Adrenal gland (tissue), 12 donors: ENCODE measurements around the gene HNRNPA3. TPM values are rescaled to one million over a fixed set of nuclear protein-coding genes. Genes with fewer than 3 reads are reported as not detected.

Experiments used
- DNase-seq, 7 donors: peaks; one replicate each; pipeline ENCODE4 v3.0.0-alpha.2; 2019 to 2020
- H3K27ac ChIP-seq, 5 donors: fragments of 200-600 bp; sonication (generic) in 4 of 5; 1 replicate in 3 of 5; 2 replicates in 2 of 5; pipeline versions ENCODE4 v1.5.1 to v1.8.0; 2016 to 2020; ENCODE audit warnings: mild to moderate bottlenecking in 1 of 5
- H3K27me3 ChIP-seq: fragments of 200-600 bp; 2 replicates; pipeline ENCODE4 v1.8.0; 2021
- H3K36me3 ChIP-seq, 2 donors: fragments of 200-600 bp; replicated peaks in 1 of 2; 1 replicate in 1 of 2; 2 replicates in 1 of 2; pipeline versions ENCODE4 v1.5.1 to v1.8.0; 2018 to 2022
- H3K4me1 ChIP-seq, 2 donors: fragments of 200-600 bp; replicated peaks in 1 of 2; 1 replicate in 1 of 2; 2 replicates in 1 of 2; pipeline versions ENCODE4 v1.5.1 to v1.8.0; 2018 to 2021
- H3K4me3 ChIP-seq, 4 donors: fragments of 200-600 bp; sonication (generic) in 3 of 4; one replicate each; pipeline ENCODE4 v1.5.1; 2016 to 2018
- H3K9me3 ChIP-seq, 3 donors: fragments of 200-600 bp; sonication (generic) in 1 of 3; replicated peaks in 1 of 3; 1 replicate in 2 of 3; 2 replicates in 1 of 3; pipeline versions ENCODE4 v1.5.1 to v1.8.0; 2016 to 2021
- POLR2A ChIP-seq, 2 donors: fragments of 450-650 bp; IDR thresholded peaks; one replicate each; pipeline ENCODE4 v1.6.1; 2017; ENCODE audit warnings: antibody characterized with exemption in 2 of 2, mild to moderate bottlenecking in 2 of 2, moderate library complexity in 1 of 2
- WGBS, 4 donors: extraction: QIAGEN DNeasy Blood & Tissue Kit in 2 of 4; methylation state at CpG; one replicate each; pipeline versions ENCODE4 v1.1.5 to v1.1.7; 2013 to 2017; 5-methylcytosine and 5-hydroxymethylcytosine counted together
- intact Hi-C, 2 donors: fragments of 100-400 bp; cut with DNase I; formaldehyde crosslinking; loops; one replicate each; pipeline versions ENCODE4 v1.14.1 to v1.15.0; 2022 to 2023
- polyA plus RNA-seq, 3 donors: library from polyadenylated mRNA; stranded (reverse); fragments of 200-250 nt in 2 of 3; fragments of 350-450 nt in 1 of 3; fragmentation: Illumina TruSeq in 1 of 3; extraction: RNeasy Lipid Tissue Mini Kit (QIAGEN cat#74804) in 1 of 3; gene quantifications; one replicate each; pipeline ENCODE4 v1.2.3, GENCODE V29; 2013 to 2014
- total RNA-seq, 9 donors: library from RNA; depleted of rRNA in 4 of 9; stranded (reverse); fragments of >200 nt in 4 of 9; fragments of 120-200 nt in 1 of 9; fragmentation: NEBNext Ultra II Directional in 1 of 9; extraction: Animal tissue kit (Norgen Biotek cat#: 25700) in 1 of 9; gene quantifications; one replicate each; pipeline versions ENCODE4 v1.1.0 to v1.2.4, GENCODE V29; 2013 to 2023
- TF ChIP-seq, protein P1 (sequence below), 6 experiments: fragments of 450-650 bp in 4 of 6; fragments of 200-600 bp in 2 of 6; sonication (generic) in 1 of 6; IDR thresholded peaks; 1 replicate in 5 of 6; 2 replicates in 1 of 6; pipeline versions ENCODE4 v1.5.1 to v1.8.0; 2016 to 2021; ENCODE audit warnings: antibody characterized with exemption in 6 of 6, mild to moderate bottlenecking in 2 of 6, moderate library complexity in 1 of 6
- donor health status: healthy with polysubstance abuse.
- donor health status: Bipolar disorder and iron deficiency.
- donor health status: DM: yes; HTN: yes; CAD: no.
- donor health status: DM: no; HTN: no; CAD: no.
- donor health status: DM: no; HTN: no; CAD: no.
- donor health status: DM: yes; HTN: yes; CAD: no.

Gene HNRNPA3
- total and polyA plus RNA-seq, 12 donors = 22.6 to 223 (median 107) TPM

DNA sequence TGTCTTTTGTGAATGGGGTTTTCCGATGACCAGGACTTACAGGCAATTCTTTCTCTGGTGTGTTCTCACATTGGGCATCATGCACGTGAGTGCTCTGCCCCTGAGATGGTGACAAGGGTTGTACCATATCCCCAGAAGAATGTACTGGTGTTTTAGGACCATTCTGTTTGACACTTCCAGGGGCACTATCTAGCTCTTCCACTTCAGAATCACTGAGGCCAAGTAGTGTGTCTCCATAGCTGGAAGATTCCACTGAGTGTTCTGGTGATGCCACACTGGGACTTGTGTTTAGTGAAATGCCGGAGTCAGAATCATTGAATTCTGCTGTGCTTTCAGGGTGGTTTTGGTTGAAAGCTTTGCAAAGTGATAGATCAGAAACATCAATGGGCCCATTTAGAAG lies 18.7 kb downstream of the HNRNPA3 start:
- no peak for DNase-seq
- H3K9me3 ChIP-seq = no peaks in the 10 kb centered on the region
- no peak overlapping the region for H3K27ac ChIP-seq
- TF ChIP-seq, protein P1, sequence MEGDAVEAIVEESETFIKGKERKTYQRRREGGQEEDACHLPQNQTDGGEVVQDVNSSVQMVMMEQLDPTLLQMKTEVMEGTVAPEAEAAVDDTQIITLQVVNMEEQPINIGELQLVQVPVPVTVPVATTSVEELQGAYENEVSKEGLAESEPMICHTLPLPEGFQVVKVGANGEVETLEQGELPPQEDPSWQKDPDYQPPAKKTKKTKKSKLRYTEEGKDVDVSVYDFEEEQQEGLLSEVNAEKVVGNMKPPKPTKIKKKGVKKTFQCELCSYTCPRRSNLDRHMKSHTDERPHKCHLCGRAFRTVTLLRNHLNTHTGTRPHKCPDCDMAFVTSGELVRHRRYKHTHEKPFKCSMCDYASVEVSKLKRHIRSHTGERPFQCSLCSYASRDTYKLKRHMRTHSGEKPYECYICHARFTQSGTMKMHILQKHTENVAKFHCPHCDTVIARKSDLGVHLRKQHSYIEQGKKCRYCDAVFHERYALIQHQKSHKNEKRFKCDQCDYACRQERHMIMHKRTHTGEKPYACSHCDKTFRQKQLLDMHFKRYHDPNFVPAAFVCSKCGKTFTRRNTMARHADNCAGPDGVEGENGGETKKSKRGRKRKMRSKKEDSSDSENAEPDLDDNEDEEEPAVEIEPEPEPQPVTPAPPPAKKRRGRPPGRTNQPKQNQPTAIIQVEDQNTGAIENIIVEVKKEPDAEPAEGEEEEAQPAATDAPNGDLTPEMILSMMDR (IDR thresholded peaks at IDR 0.05) = no peak
- TF ChIP-seq POLR2A (IDR thresholded peaks at IDR 0.05) = no peak
- peaks cover 0 to 52% of the 10 kb centered on the region in 2 donors for H3K36me3 ChIP-seq
- no peak overlapping the region for H3K4me3 ChIP-seq
- H3K4me1 ChIP-seq = peaks cover 10 to 33% of the 10 kb centered on the region in 2 donors
- H3K27me3 ChIP-seq = no peaks in the 10 kb centered on the region
- intact Hi-C loops = no loop called here
- WGBS, 4 donors = 85 to 98% (median 96%) methylated on average over 3 of the region's 3 CpGs

DNA sequence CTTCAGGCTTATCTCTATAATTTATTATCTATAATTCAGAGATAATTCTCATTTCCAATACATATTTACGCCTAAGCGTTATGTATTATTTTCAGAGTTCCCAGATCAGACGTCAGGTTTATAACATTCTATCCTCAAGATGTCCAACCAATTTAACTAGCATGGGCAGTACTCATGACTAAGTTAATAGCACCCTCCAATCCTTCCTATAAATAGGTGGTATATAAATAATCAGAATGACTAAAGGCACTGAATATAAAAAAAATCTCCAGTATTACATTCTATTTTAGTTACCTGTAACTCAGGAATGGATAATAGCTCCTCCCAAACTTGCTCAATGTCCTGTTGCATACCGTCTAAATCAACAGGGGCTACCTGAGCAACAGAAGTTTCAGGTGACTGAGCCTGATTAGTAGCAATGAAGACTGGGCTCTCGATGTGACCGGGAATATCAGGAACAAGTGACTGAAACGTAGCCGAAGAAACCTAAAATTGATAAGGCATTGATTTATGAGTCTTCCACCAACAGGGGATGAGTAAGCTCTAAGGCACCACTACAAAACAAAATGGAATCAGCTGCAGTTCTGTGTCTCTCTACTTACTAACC lies 19.6 kb downstream of the HNRNPA3 start:
- peaks cover 0 to 52% of the 10 kb centered on the region in 2 donors for H3K36me3 ChIP-seq
- no peaks in the 10 kb centered on the region for H3K27me3 ChIP-seq
- intact Hi-C loops = no loop called here
- H3K4me3 ChIP-seq = no peak overlapping the region
- H3K27ac ChIP-seq = peak overlapping the region in 2 of 5 donors; percentile 3 to 9
- no peak for DNase-seq
- no peaks in the 10 kb centered on the region for H3K9me3 ChIP-seq
- WGBS, 4 donors = 51 to 72% (median 62%) methylated on average over 8 of the region's 8 CpGs
- TF ChIP-seq POLR2A (IDR thresholded peaks at IDR 0.05) = no peak
- TF ChIP-seq, protein P1 (IDR thresholded peaks at IDR 0.05) = no peak
- peaks cover 15 to 43% of the 10 kb centered on the region in 2 donors for H3K4me1 ChIP-seq

DNA sequence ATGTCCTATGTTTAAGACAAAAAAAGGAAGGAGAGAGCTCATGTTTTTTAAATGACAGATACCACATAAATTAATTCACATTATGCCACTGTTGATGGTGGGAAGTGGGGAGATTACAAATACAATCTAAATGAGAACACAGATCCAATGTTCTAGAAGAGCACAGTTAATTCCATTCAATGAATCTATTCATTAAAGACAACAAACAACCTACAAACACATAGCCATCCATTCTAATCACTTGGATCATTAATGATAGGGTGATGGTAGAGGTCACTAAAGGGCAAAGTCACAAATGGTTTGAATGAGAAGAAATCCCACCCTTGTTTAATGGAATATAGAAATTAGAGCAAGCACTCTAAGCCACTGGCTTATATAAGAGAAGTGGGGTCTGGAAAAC lies 21.7 kb downstream of the HNRNPA3 start:
- DNase-seq = no peak
- H3K27ac ChIP-seq = peak overlapping the region in 1 of 5 donors; percentile 2
- H3K4me3 ChIP-seq = no peak overlapping the region
- H3K4me1 ChIP-seq = peaks cover 24 to 59% of the 10 kb centered on the region in 2 donors
- H3K9me3 ChIP-seq = no peaks in the 10 kb centered on the region
- peaks cover 0 to 50% of the 10 kb centered on the region in 2 donors for H3K36me3 ChIP-seq
- intact Hi-C loops = no loop called here
- no peaks in the 10 kb centered on the region for H3K27me3 ChIP-seq
- TF ChIP-seq, protein P1 (IDR thresholded peaks at IDR 0.05) = no peak
- TF ChIP-seq POLR2A (IDR thresholded peaks at IDR 0.05) = no peak

DNA sequence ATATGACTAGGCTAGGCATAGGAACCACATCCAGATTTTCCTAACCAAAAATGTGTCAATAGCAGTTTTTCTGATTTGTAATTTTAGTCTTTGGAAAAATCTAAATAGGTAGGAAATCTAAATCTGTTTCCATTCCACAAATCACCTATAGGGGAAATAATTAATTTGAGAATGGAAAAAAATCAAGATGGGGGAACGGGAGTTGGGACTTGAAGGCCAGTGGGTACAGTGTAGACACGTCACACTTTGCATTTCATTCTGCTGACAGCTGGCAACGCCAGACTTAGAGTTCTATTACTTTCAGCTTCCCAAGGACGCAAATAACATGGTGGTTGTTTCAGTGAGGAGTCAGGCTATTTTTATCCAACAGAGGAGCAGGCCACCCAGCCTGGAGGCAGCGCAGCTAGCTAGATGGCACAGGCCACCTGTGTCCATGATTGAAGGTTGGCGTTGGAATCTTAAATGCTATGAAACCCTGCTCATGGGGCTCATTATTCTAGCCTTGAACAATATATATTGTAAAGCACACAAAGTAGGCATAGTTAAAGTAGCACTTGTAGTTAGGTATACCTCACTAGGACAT lies 23.4 kb downstream of the HNRNPA3 start:
- WGBS, 4 donors = 47 to 54% (median 53%) methylated on average over 6 of the region's 6 CpGs
- Histone ChIP-seq H3K27ac (peak overlapping the region; percentile 30 to 65 (median 46)), H3K4me3 (no peak overlapping the region), H3K27me3 (no peaks in the 10 kb centered on the region), H3K4me1 (peaks cover 41 to 75% of the 10 kb centered on the region in 2 donors), H3K9me3 (no peaks in the 10 kb centered on the region), H3K36me3 (peaks cover 0 to 34% of the 10 kb centered on the region in 2 donors)
- intact Hi-C loops = no loop called here
- peak in 4 of 7 donors; percentile 46 to 74 (median 56) for DNase-seq
- TF ChIP-seq, protein P1 (IDR thresholded peaks at IDR 0.05) = peak in 3 of 6 experiments; percentile 9 to 22 (median 13)
- TF ChIP-seq POLR2A (IDR thresholded peaks at IDR 0.05) = peak in 1 of 2 donors; percentile 29
